Retinal pigment epithelial cell (primary cell): Measurements from ENCODE around the gene RETREG1.
A peak's percentile ranks its signal among the peaks of the same experiment; 100 is the strongest.

Source experiments
- DNase-seq: peaks from one replicate; pipeline ENCODE4 v3.0.0-alpha.2; 2010; ENCODE audit warnings: low read depth
- H3K4me3 ChIP-seq: 2 replicates; pipeline ENCODE4 v1.5.1; 2011; ENCODE audit warnings: mild to moderate bottlenecking, low read length, control low read depth, moderate library complexity
- TF ChIP-seq, protein P1 (sequence below): conservative IDR thresholded peaks from 2 replicates; pipeline ENCODE4 v1.5.1; 2011; ENCODE audit warnings: low read depth, low read length, control low read depth, inconsistent platforms

The RETREG1 gene

GRCh38 chr5:16582081-16582480 is 34.7 kb downstream of the RETREG1 start:
- H3K4me3 ChIP-seq: no peak overlapping the region
- TF ChIP-seq, protein P1, sequence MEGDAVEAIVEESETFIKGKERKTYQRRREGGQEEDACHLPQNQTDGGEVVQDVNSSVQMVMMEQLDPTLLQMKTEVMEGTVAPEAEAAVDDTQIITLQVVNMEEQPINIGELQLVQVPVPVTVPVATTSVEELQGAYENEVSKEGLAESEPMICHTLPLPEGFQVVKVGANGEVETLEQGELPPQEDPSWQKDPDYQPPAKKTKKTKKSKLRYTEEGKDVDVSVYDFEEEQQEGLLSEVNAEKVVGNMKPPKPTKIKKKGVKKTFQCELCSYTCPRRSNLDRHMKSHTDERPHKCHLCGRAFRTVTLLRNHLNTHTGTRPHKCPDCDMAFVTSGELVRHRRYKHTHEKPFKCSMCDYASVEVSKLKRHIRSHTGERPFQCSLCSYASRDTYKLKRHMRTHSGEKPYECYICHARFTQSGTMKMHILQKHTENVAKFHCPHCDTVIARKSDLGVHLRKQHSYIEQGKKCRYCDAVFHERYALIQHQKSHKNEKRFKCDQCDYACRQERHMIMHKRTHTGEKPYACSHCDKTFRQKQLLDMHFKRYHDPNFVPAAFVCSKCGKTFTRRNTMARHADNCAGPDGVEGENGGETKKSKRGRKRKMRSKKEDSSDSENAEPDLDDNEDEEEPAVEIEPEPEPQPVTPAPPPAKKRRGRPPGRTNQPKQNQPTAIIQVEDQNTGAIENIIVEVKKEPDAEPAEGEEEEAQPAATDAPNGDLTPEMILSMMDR: no peak
- no peak for DNase-seq

GRCh38 chr5:16580382-16580781 is 36.4 kb downstream of the RETREG1 start:
- no peak overlapping the region for H3K4me3 ChIP-seq
- no peak for DNase-seq
- TF ChIP-seq, protein P1: no peak

- no peak overlapping the region for H3K4me3 ChIP-seq
- TF ChIP-seq, protein P1: no peak
- DNase-seq: no peak
Observed at GRCh38 chr5:16579142-16579847, 37.5 kb downstream of the RETREG1 start.

DNA sequence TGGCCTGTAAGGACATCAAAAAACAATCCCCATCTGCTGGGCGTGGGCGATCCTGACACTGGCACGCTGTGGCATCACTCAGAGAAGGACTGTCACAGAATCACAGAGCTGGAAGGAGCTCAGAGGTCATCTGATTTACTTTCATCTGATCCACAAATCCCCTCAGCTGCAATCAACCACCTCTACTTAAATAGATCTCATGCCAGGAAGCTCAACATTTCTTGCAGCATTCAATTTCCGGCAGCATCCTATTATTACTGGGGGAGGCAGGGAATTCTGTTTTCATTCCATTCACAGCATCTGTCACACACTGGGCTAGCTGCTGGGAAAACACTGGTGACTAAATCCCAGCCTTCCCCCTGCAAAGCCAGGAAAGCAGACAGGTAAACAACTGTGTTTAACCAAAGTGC is 38.3 kb downstream of the RETREG1 start:
- TF ChIP-seq, protein P1: no peak
- peak; percentile 29 for DNase-seq

GRCh38 chr5:16577677-16578076 is 39.1 kb downstream of the RETREG1 start:
- no peak for DNase-seq
- no peak overlapping the region for H3K4me3 ChIP-seq
- TF ChIP-seq, protein P1: no peak

More for the DNA sequence above, 38.3 kb downstream of the RETREG1 start:
- no peak overlapping the region for H3K4me3 ChIP-seq

GRCh38 chr5:16574789-16575721 is 41.7 kb downstream of the RETREG1 start:
- DNase-seq: peak; percentile 93
- TF ChIP-seq, protein P1: no peak
- H3K4me3 ChIP-seq: no peak overlapping the region
